Tibial nerve (tissue), 4 donors: ENCODE measurements around the gene SCIN. TPM values are rescaled to one million over a fixed set of nuclear protein-coding genes. Genes with fewer than 3 reads are reported as not detected.

Experiments used
- DNase-seq, 2 donors: peaks; one replicate each; pipeline ENCODE4 v3.0.0-alpha.2; 2019; ENCODE audit warnings: low spot score in 2 of 2
- H3K27ac ChIP-seq, 4 donors: fragments of 200-600 bp; sonication (generic) in 3 of 4; one replicate each; pipeline ENCODE4 v1.5.1; 2017 to 2019; ENCODE audit warnings: mild to moderate bottlenecking in 1 of 4
- H3K27me3 ChIP-seq, 2 donors: fragments of 200-600 bp; sonication (generic) in 1 of 2; one replicate each; pipeline versions ENCODE4 v1.5.1 to v1.6.0; 2017 to 2019
- H3K36me3 ChIP-seq, 3 donors: fragments of 200-600 bp; sonication (generic); one replicate each; pipeline ENCODE4 v1.5.1; 2018 to 2019
- H3K4me1 ChIP-seq, 4 donors: fragments of 200-600 bp; sonication (generic) in 3 of 4; one replicate each; pipeline ENCODE4 v1.5.1; 2017 to 2019
- H3K4me3 ChIP-seq, 4 donors: fragments of 200-600 bp; sonication (generic) in 3 of 4; one replicate each; pipeline ENCODE4 v1.5.1; 2017 to 2019; ENCODE audit warnings: mild to moderate bottlenecking in 1 of 4, moderate library complexity in 1 of 4
- H3K9me3 ChIP-seq, 4 donors: fragments of 200-600 bp; sonication (generic) in 3 of 4; one replicate each; pipeline ENCODE4 v1.5.1; 2017 to 2019
- CTCF ChIP-seq, 5 experiments: fragments of 200-600 bp in 3 of 5; fragments of 450-650 bp in 2 of 5; sonication (generic) in 3 of 5; IDR thresholded peaks; one replicate each; pipeline ENCODE4 v1.5.1; 2016 to 2019; ENCODE audit warnings: antibody characterized with exemption in 5 of 5, mild to moderate bottlenecking in 3 of 5, moderate library complexity in 2 of 5
- EP300 ChIP-seq, 2 donors: sonication (generic); formaldehyde crosslinking; IDR thresholded peaks; one replicate each; pipeline ENCODE4 v1.6.1; 2017; ENCODE audit warnings: antibody characterized with exemption in 2 of 2, mild to moderate bottlenecking in 1 of 2
- POLR2A ChIP-seq, 2 donors: fragments of 450-650 bp; IDR thresholded peaks; one replicate each; pipeline ENCODE4 v1.6.1; 2017; ENCODE audit warnings: antibody characterized with exemption in 2 of 2, mild to moderate bottlenecking in 2 of 2, moderate library complexity in 2 of 2
- WGBS, 2 donors: methylation state at CpG; one replicate each; pipeline ENCODE4 v1.1.5; 2018; 5-methylcytosine and 5-hydroxymethylcytosine counted together
- small RNA-seq: library from RNA; depleted of rRNA; stranded (forward); fragments of <200 nt; gene quantifications from one replicate; pipeline ENCODE3, GENCODE V24; 2016
- total RNA-seq, 4 donors: library from RNA; depleted of rRNA; stranded (reverse); fragments of >200 nt; gene quantifications; one replicate each; pipeline ENCODE4 v1.1.0, GENCODE V29; 2016

The SCIN gene
- total RNA-seq, 4 donors from 2014 or later: under 0.01 to 7.0 (median 2.2) TPM

DNA sequence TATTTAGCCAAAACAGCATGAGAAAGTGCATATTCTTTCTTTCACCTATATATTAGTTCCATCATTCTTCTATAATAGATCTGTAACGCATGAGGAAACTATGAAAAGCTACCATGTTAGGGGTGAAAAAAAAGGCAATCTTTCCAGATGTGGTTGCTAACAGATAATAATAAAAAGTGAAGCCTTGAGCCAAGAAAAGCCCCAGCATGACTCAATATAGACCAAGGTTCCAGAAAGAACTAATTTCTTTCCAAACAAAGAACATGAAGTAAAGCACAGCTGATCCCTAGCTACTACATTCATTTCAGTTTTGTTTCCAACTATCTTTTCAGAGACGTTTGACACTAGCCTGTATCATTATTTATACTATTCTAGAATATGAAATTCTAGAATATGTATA, 133.4 kb downstream of the SCIN start:
- no peaks in the 10 kb centered on the region for H3K27me3 ChIP-seq
- H3K9me3 ChIP-seq: peaks cover 0 to 21% (median 3%) of the 10 kb centered on the region in 4 donors
- 43 to 70% methylated on average over 2 of the region's 2 CpGs for WGBS, 2 donors
- no peak for DNase-seq
- H3K36me3 ChIP-seq: peaks cover 0 to 4% (median 0%) of the 10 kb centered on the region in 3 donors
- H3K4me1 ChIP-seq: no peaks in the 10 kb centered on the region
- no peak overlapping the region for H3K4me3 ChIP-seq
- TF ChIP-seq POLR2A (IDR thresholded peaks at IDR 0.05): no peak
- no peak for TF ChIP-seq EP300 (IDR thresholded peaks at IDR 0.05)
- no peak for TF ChIP-seq CTCF (IDR thresholded peaks at IDR 0.05)
- no peak overlapping the region for H3K27ac ChIP-seq

DNA sequence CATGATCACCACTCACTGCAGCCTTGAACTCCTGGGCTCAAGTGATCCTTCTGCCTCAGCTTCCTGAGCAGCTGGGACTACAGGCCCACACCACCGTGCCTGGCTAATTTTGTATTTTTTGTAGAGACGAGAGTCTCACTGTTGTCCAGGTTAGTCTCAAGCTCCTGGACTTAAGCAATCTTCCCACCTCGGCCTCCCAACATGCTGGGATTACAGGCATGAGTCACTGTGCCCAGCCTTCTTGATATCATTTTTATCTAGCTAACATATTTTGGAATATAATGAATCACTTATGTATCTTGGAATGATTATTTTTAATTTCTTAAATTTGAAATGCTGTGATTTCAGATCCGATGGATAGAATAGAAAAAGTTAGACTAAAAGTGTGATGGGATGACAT, 135.4 kb downstream of the SCIN start:
- DNase-seq: no peak
- WGBS, 2 donors: 81 to 91% methylated on average over 4 of the region's 4 CpGs
- Histone ChIP-seq H3K27me3 (no peaks in the 10 kb centered on the region), H3K27ac (no peak overlapping the region), H3K4me3 (no peak overlapping the region), H3K4me1 (peaks cover 0 to 6% (median 0%) of the 10 kb centered on the region in 4 donors), H3K9me3 (peaks cover 0 to 16% (median 3%) of the 10 kb centered on the region in 4 donors), H3K36me3 (no peaks in the 10 kb centered on the region)
- no peak for TF ChIP-seq POLR2A (IDR thresholded peaks at IDR 0.05)
- TF ChIP-seq EP300 (IDR thresholded peaks at IDR 0.05): no peak
- no peak for TF ChIP-seq CTCF (IDR thresholded peaks at IDR 0.05)

DNA sequence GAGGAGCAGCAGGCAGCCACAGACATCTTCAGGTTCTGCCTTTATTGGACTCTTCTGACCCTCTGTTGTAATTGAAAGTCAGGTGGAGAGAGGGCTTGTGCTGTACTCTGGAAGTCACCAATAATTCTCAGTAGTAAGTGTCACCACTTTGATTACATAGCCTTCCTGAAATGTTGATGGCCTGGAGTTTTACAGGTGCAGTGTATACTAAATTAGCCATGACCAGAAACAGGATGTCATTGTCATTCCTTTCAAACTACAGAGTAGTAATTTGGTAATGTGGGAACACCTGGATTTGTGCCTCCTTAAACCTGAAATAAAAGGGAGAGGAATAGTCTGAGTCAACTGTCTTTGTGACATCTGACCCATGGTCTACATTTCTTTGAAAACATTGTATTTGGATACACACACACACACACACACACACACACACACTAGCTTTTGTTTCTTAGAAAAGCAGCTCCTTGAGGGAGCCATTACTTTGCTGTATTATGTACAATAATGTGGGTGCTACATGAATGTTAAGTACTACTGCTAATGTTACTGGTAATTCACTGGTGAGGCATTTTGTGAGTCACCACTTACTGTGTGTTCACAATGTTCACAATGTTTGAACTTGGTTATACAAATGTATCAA, 136.5 kb downstream of the SCIN start:
- H3K27ac ChIP-seq: no peak overlapping the region
- DNase-seq: no peak

GRCh38 chr7:12708314-12708713, 137.8 kb downstream of the SCIN start:
- Histone ChIP-seq H3K9me3 (no peaks in the 10 kb centered on the region), H3K27ac (no peak overlapping the region), H3K4me1 (peaks cover 0 to 6% (median 0%) of the 10 kb centered on the region in 4 donors), H3K4me3 (no peak overlapping the region), H3K36me3 (no peaks in the 10 kb centered on the region), H3K27me3 (no peaks in the 10 kb centered on the region)
- DNase-seq: no peak
- no peak for TF ChIP-seq EP300 (IDR thresholded peaks at IDR 0.05)
- no peak for TF ChIP-seq POLR2A (IDR thresholded peaks at IDR 0.05)
- TF ChIP-seq CTCF (IDR thresholded peaks at IDR 0.05): no peak

More for the DNA sequence above, 136.5 kb downstream of the SCIN start:
- TF ChIP-seq POLR2A (IDR thresholded peaks at IDR 0.05) (no peak), EP300 (IDR thresholded peaks at IDR 0.05) (no peak), CTCF (IDR thresholded peaks at IDR 0.05) (no peak)
- H3K4me3 ChIP-seq: no peak overlapping the region
- no peaks in the 10 kb centered on the region for H3K36me3 ChIP-seq
- H3K4me1 ChIP-seq: peaks cover 0 to 6% (median 0%) of the 10 kb centered on the region in 4 donors
- peaks cover 0 to 5% (median 0%) of the 10 kb centered on the region in 4 donors for H3K9me3 ChIP-seq
- no peaks in the 10 kb centered on the region for H3K27me3 ChIP-seq

Small RNA genes lying within 50 kb of the gene (small RNA-seq; reads per million reads assigned to genes)
- not detected for gene RF00264

Other genes starting within 250 kb of the SCIN start
- gene VWDE, start 166.9 kb upstream of the SCIN start, total RNA-seq: 10 to 100 TPM in 1 of 4 donors, 1 to 10 TPM in 2, under 1 TPM in 1; 0.66 to 12.6 (median 1.9) TPM
- 10 to 100 TPM; 27.4 to 44.1 (median 34.2) TPM for gene ARL4A, start 116.9 kb downstream of the SCIN start, total RNA-seq